HG03378 (cell line): ENCODE data around the gene ZNF302.
A peak's percentile ranks its signal among the peaks of the same experiment; 100 is the strongest.

ENCODE experiments used
- ATAC-seq: cut with Tn5 transposase; IDR thresholded peaks from one replicate; pipeline ENCODE4 v1.9.1; 2021; ENCODE audit warnings: mild to moderate bottlenecking, moderate library complexity; ENCODE audit not compliant: unreplicated experiment

Gene ZNF302

GRCh38 chr19:34731019-34731829, 53.7 kb downstream of the ZNF302 start:
- no peak for ATAC-seq

GRCh38 chr19:34731964-34732363, 54.5 kb downstream of the ZNF302 start:
- no peak for ATAC-seq

- ATAC-seq: no peak
Measured at GRCh38 chr19:34732612-34733211, 55.2 kb downstream of the ZNF302 start.

GRCh38 chr19:34733266-34733745, 55.8 kb downstream of the ZNF302 start:
- ATAC-seq: peak; percentile 19

- peak; percentile 71 for ATAC-seq
Measured at GRCh38 chr19:34733746-34734536, 56.5 kb downstream of the ZNF302 start, which contains the start of gene ZNF181. Gene ZNF181, plus strand, starts transcription at chr19:34734243. Its CDS starts 795 bp downstream, at chr19:34735038.

- peak; percentile 29 for ATAC-seq
Measured at GRCh38 chr19:34734537-34735103, 57.1 kb downstream of the ZNF302 start.
